Measurements from ENCODE around the gene RNF168. TPM values are rescaled to one million over a fixed set of nuclear protein-coding genes. Genes with fewer than 3 reads are reported as not detected.
"Not testable (repeated sequence)": the region's sequence is repeated elsewhere in the genome, so short reads cannot be mapped to it uniquely, and the experiment has no call there.

Gene RNF168
- total RNA-seq, 1 donor from 2014 or later = 31.6 TPM

GRCh38 chr3:196518966-196519717 lies 15.6 kb upstream of the RNF168 start:
- intact Hi-C loops (cut with DNase I) = loop anchor here (5.0 kb wide), 1 partner anchor 1433 kb away; the partner anchor contains the start of gene RPL35A
- ATAC-seq (peak; percentile 62), DNase-seq (ENCODE audit: low spot score) (peak; percentile 72)

GRCh38 chr3:196517919-196518318 lies 14.4 kb upstream of the RNF168 start:
- DNase-seq (ENCODE audit: low spot score) (no peak), ATAC-seq (no peak)
- intact Hi-C loops (cut with DNase I) = loop anchor here (5.0 kb wide), 1 partner anchor 1434 kb away; the partner anchor contains the start of gene RPL35A

- DNase-seq (ENCODE audit: low spot score) = no peak
- intact Hi-C loops (cut with DNase I) = loop anchor here (5.0 kb wide), 1 partner anchor 1435 kb away; the partner anchor contains the start of gene RPL35A
- no peak for ATAC-seq
These were observed 13.7 kb upstream of the RNF168 start for GRCh38 chr3:196517162-196517800.

DNA sequence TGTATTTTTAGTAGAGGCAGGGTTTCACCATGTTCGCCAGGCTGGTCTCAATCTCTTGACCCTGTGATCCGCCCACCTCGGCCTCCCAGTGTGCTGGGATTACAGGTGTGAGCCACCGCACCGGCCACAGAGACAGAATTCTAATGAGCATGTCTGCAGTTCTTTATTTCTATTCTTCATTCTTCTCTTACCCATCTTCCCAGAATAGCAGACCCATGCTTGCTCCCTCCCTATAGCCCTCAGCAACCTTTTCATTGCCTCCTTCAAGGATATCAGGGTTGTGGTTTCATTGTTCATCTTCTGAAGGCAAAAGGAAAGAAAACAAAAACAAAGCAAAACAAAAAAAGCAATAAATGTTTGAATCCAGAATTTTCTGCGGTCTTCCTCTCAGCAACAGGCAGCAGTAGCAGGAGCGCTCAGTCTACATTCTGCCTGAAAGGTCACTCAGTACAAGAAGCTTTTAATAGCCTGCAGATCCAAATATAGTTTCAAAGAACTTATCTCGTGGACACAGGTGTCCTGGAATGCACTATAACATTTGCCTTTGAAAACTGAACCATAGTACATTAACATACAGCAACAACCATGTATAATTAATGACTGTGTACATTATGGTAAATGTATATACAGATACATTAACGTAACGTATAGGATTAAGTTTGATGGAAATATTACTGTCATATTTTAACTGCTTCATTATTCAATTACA lies 11.5 kb upstream of the RNF168 start, which contains the start of gene SMCO1:
Gene SMCO1 (minus strand): TSS at position 434 of the 709 bp plus-strand sequence. CDS start 137 bp downstream, at position 297.
- no peak for ATAC-seq
- DNase-seq (ENCODE audit: low spot score) = no peak
- intact Hi-C loops (cut with DNase I) = loop anchor here (5.0 kb wide), 1 partner anchor 1437 kb away; the partner anchor contains the start of gene RPL35A

DNA sequence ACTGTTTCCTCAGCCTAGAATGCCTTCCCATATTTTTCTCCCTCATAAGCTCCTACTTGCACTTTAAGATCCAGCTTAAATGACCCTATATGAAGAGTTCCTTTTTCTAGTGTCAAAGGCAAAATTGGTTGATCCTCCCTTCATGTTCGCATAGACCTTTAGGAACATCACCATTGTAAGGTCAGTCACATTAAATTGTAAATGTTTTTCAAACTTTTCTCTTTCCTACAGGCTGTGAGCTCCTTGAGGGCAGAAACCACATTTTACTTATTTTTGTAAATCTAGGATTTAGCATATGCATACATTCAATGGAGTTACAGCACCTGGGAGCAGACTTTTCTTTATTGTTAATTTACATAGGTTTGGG lies 10.8 kb upstream of the RNF168 start:
- intact Hi-C loops (cut with DNase I) = no loop called here

DNA sequence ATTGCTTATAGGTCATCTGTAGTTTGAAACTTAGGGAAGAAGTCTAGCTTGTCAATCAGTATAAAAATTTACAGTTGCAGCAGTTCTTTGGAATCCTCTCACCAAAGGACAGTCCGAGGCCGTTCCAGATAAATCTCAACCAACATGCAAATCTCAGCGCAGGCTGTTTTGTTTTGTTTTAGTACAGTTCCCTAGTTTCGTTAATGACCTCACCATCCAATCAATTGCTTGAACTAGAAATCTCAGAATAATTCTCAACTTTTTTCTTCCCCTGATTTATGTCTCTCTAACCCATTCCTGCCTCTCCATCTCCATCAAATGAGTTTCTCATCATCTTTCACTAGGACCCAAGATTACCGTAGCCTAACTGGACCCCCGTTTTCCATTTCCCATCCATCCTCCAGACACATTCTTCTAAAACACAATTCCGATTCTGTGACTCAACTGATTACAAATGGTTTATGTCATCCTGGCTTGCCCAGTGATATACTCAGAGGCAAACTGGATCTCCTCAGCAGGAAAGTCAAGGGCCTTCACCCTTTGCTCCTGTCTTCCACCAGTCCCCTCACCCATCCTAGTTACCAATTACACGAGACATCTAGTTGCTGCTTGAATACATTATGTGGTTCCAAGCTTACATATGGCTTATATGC lies 10.3 kb upstream of the RNF168 start:
- ATAC-seq = no peak
- DNase-seq (ENCODE audit: low spot score) = no peak
- intact Hi-C loops (cut with DNase I) = no loop called here

More for the DNA sequence above, 10.8 kb upstream of the RNF168 start:
- ATAC-seq = no peak
- no peak for DNase-seq (ENCODE audit: low spot score)

- DNase-seq (ENCODE audit: low spot score); intact Hi-C loops (cut with DNase I); ATAC-seq: not testable (repeated sequence)
These were observed 8.3 kb upstream of the RNF168 start for GRCh38 chr3:196511646-196512425.

DNA sequence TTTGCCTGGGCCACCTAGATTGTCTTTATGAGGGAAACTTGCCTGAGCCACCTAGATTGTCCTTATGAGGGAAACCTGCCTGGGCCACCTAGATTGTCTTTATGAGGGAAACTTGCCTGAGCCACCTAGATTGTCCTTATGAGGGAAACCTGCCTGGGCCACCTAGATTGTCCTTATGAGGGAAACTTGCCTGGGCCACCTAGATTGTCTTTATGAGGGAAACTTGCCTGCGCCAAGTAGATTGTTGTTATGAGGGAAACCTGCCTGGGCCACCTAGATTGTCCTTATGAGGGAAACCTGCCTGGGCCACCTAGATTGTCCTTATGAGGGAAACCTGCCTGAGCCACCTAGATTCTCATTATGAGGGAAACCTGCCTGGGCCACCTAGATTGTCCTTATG lies 7.5 kb upstream of the RNF168 start:
- intact Hi-C loops (cut with DNase I); DNase-seq (ENCODE audit: low spot score); ATAC-seq: not testable (repeated sequence)

DNA sequence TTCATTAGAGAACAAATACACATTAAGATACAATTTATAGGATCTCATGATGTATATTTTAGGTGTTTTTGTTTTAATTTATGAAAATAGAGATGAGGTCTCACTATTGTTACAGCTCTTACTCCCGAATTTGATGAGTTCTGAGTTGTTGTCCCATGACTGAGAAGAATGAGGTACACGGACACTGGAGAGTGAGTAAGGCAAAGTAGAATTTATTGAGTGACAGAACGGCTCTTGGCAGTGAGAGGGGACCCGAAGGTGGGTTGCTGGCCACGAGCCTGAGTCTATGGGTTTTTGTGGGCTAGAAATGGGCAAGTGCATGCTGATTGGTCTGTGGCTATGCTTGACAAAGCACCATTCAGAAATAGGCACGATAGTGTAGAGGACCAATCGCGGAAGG lies 3.1 kb upstream of the RNF168 start:
- intact Hi-C loops (cut with DNase I) = no loop called here
- DNase-seq (ENCODE audit: low spot score) (no peak), ATAC-seq (no peak)

- no peak for ATAC-seq
- intact Hi-C loops (cut with DNase I) = no loop called here
These were observed 988 bp upstream of the RNF168 start for GRCh38 chr3:196504556-196504955.

DNA sequence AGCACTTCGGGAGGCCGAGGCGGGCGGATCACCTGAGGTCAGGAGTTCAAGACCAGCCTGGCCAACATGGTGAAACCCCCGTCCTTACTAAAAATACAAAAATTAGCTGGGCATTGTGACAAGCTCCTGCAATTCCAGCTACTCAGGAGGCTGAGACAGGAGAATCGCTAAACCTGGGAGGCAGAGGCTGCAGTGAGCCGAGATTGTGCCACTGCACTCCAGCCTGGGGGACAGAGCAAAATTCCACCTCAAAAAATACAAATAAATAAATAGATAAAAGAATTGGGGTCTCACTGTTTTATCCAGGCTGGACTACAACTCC lies 470 bp upstream of the RNF168 start:
- DNase-seq (ENCODE audit: low spot score); intact Hi-C loops (cut with DNase I); ATAC-seq: not testable (repeated sequence)

More at GRCh38 chr3:196504556-196504955, 988 bp upstream of the RNF168 start:
- no peak for DNase-seq (ENCODE audit: low spot score)

DNA sequence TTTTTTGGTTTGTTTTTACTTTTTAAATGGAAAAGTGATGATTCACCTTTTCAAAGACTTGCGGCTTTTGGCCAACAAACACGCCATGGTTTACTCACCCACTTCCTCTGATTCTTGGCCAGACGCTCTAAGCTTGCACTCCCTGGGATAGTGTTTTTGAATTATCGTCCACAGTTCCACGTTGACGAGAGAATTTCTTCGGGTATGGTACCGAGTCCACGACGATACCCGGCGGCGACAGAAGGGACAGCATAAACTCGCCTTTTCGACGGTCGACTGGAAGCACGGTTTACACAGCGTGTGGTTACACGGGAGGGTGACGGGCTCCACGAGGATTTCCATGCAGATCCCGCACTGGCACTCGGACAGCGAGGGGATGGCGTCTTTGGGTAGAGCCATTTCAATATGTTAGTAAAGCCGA lies 783 bp downstream of the RNF168 start:
- intact Hi-C loops (cut with DNase I) = no loop called here
- ATAC-seq (peak; percentile 57), DNase-seq (ENCODE audit: low spot score) (peak; percentile 63)

GRCh38 chr3:196501316-196502044 lies 2.1 kb downstream of the RNF168 start:
- DNase-seq (ENCODE audit: low spot score) (no peak), ATAC-seq (no peak)
- intact Hi-C loops (cut with DNase I) = no loop called here

GRCh38 chr3:196499807-196500524 lies 3.6 kb downstream of the RNF168 start:
- intact Hi-C loops (cut with DNase I) = no loop called here
- no peak for ATAC-seq
- DNase-seq (ENCODE audit: low spot score) = no peak

DNA sequence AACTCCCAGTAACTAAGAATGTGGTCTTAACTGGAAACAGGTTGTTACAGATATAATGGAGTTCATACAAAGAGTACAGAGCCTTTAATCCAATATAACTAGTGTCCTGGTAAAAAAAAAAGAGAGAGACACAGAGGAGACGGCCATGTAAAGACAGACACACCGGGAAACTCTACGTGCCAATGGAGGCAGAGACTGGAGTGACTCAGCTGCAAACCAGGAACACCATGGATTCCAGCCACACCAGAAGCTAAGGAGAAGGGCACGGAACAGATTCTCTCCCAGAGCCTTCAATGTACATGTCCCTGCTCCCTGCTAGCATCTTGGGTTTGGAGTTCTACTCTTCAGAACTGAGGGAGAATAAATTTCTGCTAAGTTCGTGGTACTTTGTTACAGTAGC lies 4.5 kb downstream of the RNF168 start:
- no peak for DNase-seq (ENCODE audit: low spot score)
- intact Hi-C loops (cut with DNase I) = no loop called here
- ATAC-seq = no peak

GRCh38 chr3:196498297-196498696 lies 5.3 kb downstream of the RNF168 start:
- no peak for DNase-seq (ENCODE audit: low spot score)
- intact Hi-C loops (cut with DNase I) = no loop called here
- ATAC-seq = no peak

GRCh38 chr3:196496183-196496582 lies 7.4 kb downstream of the RNF168 start:
- no peak for DNase-seq (ENCODE audit: low spot score)
- no peak for ATAC-seq
- intact Hi-C loops (cut with DNase I) = no loop called here
